RCC 7860 (cell line): ENCODE data around the gene RIPPLY1.

ENCODE experiments used
- DNase-seq: peaks from one replicate; pipeline ENCODE4 v3.0.0-alpha.2; 2015; ENCODE audit warnings: low spot score
- FAIRE-seq: peaks from 2 replicates; lab custom pipeline; 2012; peaks lifted over from hg19 to GRCh38; lab: Jason Lieb, UNC

The RIPPLY1 gene, protein sequence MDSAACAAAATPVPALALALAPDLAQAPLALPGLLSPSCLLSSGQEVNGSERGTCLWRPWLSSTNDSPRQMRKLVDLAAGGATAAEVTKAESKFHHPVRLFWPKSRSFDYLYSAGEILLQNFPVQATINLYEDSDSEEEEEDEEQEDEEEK

DNA sequence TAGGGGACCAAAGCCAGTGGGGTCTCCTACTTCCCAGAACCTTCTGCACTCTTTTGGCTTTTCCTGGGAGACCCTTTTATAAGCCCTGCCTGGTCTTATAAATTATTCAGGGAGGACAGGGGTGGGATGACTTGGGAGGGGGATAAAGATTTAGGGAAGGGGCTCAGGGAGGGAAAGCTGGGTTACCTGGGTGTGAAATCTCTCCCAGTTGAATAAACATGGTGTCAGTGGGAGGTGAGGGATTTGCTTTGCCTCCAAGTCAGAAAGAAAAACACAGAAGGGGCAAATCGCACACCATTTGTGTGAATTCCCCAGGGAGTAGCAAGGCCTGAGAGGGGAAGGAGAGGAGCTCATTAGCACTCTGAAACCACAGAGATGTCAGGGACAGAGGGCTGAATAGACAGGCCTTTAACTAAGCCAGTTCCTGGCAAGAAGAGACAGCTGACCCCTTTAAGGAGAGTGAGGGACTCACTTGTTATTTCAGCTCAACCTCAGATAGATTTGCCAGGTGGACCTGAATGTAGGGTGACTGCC lies at the start of gene RIPPLY1:
RIPPLY1 (minus strand) TSS at position 51 of the 534 bp plus-strand sequence. CDS start 54 bp downstream, outside the sequence.
- no peak for FAIRE-seq

DNA sequence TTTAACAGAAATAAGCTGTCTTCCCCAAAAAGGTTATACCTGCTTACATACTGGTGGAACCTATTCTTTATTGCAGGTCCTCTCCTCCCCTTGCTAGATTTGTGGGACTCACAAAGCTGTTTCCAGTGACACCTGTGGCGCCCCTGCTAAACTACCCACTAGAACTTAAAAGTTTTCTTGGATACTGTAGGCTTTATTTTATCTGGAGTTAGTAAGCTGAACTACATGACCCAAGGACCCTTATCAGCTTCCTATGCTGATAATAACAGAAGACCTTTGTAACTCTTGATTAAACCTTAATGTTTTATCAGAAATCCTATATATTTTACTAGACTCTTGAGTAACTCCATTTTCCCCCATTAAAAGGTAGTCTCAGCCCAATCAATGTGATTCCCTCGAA lies 49.4 kb upstream of the RIPPLY1 start:
- FAIRE-seq = no peak

More for the DNA sequence above, at the start of gene RIPPLY1:
- DNase-seq = no peak

DNA sequence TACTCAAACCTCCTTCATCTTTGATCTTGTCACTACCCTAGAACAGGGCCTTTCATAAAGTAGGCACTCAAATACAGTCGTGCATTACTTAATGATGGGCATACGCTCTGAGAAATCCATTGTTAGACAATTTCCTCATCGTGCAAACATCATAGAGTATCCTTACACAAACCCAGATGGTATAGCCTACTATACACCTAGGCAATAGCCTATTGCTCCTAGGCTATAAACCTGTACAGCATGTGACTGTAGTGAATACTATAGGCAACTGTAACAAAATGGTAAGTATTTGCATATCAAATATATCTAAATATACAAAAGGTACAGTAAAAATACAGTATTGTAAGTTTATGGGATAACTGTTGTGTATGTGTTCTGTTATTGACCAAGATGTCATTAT lies 48.9 kb upstream of the RIPPLY1 start:
- DNase-seq (no peak), FAIRE-seq (no peak)

More for the DNA sequence above, 49.4 kb upstream of the RIPPLY1 start:
- no peak for DNase-seq

DNA sequence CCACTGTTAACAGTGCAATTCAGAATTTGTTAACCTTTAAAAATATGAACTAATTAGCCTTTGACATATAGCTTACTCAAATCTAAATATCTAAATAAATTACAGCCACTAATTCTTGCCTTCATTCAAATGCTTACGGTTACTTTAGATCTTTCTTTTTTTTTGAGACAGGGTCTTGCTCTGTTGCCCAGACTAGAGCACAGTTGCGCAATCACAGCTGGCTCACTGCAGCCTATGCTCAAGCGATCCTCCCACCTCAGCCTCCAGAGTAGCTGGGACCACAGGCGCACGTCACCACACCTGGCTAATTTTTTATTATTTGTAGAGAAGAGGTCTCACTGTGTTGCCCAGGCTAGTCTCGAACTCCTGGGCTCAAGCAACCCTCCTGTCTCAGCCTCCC lies 48.1 kb upstream of the RIPPLY1 start:
- DNase-seq = no peak
- no peak for FAIRE-seq

DNA sequence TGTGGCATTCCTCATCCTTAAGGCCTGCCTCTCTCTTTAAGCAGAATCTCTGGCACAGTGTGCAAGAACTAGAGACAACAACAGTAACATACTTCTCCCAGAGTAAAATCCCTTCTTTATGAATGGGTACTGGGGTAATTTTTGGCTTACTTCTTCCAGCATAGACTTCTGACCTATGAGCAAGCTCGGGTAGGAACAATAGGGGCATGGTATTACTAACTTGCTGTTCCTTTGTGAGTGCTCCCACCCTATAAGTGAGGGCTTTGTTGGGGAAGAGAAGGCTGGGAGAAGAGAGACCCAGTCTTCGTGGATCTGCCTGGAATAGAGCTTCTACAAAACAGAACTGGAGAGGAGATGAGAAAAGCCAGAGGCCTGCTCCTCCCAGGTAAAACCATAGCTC lies 47.2 kb upstream of the RIPPLY1 start:
- FAIRE-seq (no peak), DNase-seq (no peak)

DNA sequence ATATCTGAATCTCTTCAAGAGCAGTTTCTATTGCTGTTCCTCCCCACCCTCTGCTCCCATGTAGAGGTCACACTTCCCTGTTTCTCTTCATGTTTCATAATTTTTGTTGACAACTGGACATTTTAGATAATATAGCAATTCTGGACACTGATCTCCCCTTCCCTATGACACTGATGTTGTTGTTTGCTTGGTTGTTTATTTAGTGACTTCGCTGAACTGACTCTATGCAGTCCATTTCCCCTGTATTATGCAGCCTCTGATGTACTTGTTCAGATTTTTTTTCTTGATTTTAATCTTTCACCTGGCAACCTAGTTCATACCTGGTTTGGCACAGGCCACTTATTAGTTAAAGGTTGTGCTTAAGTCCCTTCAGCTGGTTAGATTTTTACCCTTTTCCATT lies 46.2 kb upstream of the RIPPLY1 start:
- DNase-seq (no peak), FAIRE-seq (no peak)

DNA sequence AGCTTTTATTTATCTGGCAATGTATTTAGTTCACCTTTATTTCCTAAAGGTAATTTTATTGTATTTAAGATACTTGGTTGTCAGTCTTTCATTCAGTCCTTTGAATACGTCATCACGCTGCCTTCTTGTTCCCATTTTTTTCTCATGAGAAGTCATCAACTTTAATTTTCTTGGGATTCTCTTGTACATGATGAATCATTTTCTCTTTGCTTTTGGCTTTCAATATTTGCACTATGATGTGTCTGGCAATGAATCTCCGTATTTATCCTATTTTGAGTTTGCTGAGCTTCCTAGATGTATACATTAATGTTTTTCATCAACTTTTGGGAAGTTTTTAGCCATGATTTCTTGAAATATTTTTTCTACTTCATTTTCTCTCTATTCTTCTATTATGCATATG lies 45.5 kb upstream of the RIPPLY1 start:
- FAIRE-seq = no peak

DNA sequence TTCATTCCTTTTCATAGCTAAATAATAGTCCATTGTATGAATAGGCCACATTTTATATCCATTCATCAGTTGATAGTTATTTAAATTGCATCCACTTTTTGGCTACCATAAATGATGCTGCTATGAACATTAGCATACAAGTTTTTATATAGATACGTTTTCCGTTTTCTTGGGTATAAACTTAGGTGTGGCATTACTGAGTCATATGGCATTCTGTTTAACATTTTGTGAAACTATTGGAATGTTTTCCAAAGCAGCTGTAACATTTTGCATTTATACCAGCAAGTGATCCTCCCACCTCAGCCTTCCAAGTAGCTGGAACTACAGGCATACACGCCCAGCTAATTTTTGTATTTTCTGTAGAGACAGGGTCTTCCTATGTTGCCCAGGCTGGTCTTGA lies 43.3 kb upstream of the RIPPLY1 start:
- DNase-seq (no peak), FAIRE-seq (no peak)

More for the DNA sequence above, 45.5 kb upstream of the RIPPLY1 start:
- DNase-seq = peak; percentile 6

DNA sequence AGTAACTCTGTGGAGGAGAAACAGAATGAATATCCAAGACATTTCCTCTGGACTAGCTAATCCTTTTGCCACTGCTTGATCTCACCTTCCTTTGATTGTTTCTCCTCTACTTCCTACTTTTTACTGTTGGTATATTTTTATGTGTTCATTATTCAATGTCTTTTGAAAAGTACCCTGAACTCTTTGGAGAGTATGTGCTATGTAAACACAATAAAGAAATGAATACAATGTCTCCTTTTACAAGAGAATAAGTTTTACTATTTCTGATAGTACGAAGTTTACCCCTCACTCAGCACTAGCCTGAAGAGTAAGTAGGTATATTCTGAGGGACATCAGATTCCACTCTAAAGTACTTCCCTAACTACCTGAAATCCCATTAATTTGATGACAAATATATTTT lies 36.9 kb upstream of the RIPPLY1 start:
- no peak for DNase-seq

DNA sequence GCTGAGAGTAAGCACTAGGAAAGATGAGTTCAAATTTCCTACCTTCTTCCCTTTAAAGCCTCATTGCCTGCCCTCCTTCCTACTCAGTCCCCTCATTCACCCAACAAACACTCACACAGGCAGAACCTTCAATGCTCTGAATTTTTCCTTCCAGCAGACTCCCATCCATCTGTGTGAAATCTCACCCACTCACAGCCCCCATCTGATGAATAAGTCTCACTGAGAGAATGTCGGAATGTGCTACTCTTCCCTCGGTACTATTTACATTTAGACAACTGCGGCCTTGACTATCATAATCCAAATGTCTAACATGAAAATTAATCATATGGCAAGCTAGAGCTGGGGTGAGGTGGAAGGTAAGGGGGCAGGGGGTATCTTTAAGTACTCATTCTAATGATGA lies 36.4 kb upstream of the RIPPLY1 start:
- DNase-seq (no peak), FAIRE-seq (no peak)

More for the DNA sequence above, 36.9 kb upstream of the RIPPLY1 start:
- no peak for FAIRE-seq

DNA sequence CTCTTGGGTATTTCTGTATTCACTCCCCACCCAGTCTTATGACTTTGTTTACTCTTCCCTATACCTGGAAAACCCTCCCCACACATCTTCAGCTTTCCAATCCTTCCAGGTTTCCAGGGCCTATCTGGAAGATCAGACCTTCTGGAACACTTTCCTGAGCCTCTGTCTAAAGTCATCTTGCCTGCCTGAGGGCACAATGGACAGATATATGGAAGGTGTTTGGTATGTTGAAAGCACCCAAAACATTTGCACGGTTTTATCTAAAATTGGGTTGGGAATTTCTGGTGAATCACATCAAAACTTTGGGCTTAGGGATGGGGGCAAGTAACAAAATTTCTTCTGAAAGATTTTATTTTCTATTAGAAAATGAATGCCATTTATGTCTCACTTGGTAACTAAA lies 33.1 kb upstream of the RIPPLY1 start:
- DNase-seq (no peak), FAIRE-seq (no peak)

DNA sequence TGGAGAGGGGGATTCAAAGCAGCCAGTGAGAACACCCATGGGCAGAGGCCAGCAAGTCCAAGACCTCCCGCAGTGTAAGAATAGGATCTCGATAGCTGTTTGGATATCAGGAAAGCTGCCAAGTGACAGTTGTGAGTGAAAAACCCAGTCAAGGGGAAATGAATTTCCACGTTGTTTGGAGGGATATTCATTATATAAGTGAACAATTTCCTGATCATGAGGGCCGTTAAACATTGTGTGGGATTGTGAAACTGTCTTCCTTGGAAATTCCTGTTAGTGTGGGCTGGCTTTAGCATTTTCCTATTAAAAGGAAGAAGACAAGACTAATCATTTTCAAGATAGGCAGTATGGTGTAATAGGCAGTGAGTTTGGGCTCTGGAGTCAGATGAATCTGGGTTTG lies 32.0 kb upstream of the RIPPLY1 start:
- DNase-seq (peak; percentile 96), FAIRE-seq (peak; percentile 99)

DNA sequence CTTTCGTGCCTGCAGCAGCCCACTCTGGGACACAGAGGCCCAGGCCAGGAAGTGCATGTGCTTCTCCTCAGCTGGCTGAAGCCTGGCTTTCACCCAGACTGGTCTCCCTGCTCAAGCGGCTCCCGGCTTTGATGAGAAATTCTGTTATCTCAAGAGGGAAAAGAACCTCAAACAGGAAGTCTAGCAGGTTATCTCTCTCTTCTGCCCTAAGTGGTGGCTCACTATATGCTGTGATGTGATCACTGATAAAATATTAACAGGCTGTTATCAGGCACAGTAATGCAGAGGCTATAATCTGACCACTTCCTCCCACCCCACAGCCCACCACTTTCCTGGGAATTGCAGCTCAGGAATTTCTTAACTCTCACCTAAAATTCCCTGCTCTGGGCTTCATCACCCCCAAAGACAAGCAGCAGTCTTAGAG lies 30.4 kb upstream of the RIPPLY1 start:
- FAIRE-seq = peak; percentile 98

DNA sequence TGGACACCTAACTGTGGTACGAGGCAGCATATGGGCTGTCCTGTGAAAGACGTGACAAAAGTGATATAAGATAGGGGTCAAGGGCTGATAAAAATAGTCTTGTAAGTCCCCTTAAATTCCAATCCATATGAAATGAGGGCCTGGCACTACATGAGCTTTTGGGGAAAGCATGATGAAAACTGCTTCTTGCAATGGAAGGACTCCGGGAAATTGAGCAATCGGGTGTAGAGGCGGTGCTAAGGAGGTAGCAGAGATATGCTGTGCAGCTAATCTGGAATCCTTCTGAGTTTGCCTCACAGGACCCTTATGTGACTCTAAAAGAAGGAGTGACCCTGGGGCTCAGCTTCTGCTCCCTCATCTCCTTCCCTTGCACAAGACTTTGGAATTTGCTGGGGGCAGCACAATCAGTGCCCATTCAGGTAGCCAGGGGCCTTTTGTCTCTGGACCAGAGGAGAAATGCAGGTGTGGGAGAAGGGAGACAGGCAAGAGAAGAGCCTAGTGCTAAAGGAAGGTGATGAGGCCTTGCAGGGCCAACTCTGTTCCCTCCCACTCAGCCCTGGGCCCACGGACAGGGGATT lies 29.9 kb upstream of the RIPPLY1 start:
- FAIRE-seq = no peak
- peak; percentile 35 for DNase-seq

More for the DNA sequence above, 30.4 kb upstream of the RIPPLY1 start:
- peak; percentile 95 for DNase-seq

DNA sequence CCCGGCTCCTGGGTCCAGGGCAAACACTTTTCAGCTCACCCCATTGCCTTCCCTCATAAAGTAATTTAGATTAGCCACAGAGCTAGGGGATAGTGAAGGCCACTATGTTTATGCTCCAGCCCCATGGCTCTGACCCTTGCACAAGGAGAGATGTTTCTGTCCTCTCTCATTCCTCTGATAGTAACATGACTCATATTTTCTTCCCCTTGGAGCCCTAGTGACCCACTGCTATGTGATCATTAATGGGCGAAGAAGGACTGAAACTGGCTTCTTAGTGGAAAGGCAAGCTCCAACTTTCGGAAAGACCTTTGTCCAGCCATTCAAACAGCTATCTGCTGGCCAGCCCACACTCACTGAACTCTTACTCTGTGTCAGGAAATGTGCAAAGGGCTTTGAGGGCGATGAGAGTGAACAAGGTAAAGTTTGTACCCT lies 29.4 kb upstream of the RIPPLY1 start:
- peak; percentile 83 for FAIRE-seq
- peak; percentile 74 for DNase-seq

DNA sequence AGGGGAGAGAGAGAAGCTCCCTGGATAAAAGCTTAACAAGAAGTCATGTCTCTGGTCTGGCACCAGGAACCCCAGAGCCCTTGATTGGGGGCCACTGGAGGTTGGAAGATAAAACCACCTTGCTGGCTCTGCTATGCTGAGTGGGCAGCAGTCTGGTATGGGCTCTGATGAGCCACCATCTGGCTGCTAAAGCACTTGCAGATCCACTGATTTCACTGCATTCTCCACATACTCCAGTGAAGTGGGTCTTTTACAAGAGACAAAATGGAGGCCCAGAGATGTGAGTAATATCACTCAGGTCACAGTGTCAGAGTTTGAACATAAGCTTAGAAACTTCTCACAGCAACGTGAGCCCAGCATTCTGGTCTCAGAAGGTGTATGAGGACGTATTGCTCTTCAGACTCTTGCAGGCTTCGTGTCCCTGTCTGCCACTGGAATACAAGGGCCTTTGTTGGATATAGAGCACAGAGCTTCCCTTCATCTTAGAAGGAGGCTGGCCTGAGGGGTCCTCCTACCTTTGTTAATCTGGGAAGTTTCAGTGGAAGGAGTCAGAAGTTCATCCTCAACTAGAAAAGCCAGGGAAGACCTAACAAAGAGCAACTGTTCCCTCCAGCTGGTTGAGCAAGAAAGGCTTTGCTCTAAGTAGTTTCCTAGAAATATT lies 28.8 kb upstream of the RIPPLY1 start:
- FAIRE-seq = no peak
- DNase-seq = peak; percentile 11

DNA sequence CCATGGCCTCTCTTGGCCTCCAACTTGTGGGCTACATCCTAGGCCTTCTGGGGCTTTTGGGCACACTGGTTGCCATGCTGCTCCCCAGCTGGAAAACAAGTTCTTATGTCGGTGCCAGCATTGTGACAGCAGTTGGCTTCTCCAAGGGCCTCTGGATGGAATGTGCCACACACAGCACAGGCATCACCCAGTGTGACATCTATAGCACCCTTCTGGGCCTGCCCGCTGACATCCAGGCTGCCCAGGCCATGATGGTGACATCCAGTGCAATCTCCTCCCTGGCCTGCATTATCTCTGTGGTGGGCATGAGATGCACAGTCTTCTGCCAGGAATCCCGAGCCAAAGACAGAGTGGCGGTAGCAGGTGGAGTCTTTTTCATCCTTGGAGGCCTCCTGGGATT lies 25.1 kb upstream of the RIPPLY1 start:
- no peak for FAIRE-seq
- DNase-seq = no peak

DNA sequence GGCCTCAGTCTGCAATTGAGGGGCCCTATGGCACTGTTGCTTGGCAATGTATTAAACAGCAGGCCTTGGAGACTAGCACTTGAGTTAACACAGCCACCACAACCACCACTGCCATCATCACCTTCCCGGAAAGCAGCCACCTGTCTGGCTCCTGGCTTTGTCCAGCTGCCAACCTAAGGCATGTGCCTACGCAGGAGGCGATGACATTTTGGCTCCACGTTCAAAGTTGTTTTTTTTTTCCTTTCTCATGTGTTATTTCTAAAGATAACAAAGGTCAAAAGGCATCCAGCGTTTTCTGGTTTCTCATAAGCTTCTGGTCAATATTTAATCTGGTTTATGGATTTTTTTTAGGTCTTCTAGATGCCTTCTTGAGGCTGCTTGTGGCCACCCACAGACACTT lies 24.6 kb upstream of the RIPPLY1 start:
- FAIRE-seq (peak; percentile 88), DNase-seq (peak; percentile 54)

DNA sequence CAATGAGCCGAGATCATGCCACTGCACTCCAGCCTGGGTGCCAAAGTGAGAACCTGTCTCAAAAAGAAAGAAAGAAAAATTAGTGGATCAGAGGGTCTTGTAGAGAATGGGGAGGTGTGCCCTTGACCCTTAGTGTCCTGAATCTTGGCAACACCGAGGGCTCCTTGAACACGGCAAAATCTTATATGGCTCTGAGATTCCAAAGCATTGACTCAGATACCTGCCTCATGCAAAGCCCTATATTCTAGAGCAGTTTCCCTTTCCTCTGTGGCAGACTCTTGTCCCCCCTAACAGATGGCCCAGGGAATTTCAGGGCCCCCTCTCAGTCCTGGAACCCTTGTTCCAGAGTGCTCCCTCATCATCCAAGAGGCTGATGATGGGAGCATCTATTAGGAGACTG lies 23.9 kb upstream of the RIPPLY1 start:
- DNase-seq (no peak), FAIRE-seq (no peak)

DNA sequence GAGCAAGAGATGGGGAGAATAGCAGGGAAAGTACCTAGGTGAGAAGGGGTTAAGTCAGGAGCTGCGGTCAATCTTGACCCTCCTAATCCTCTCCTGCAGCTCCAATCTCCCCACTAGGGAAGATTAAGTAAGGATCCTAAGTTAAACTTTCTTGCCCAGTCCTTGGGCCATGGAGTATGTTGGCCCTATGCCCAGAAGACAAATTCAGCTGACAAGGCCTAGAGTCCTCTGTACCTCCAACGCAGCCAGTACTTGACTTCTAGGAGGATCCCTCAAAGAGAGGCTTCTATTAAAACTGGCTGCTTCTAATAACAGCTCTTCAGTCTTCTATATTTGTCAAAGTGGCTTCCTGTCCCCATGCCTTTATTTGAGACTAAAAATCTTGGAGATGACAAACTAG lies 18.5 kb upstream of the RIPPLY1 start:
- FAIRE-seq (no peak), DNase-seq (no peak)

DNA sequence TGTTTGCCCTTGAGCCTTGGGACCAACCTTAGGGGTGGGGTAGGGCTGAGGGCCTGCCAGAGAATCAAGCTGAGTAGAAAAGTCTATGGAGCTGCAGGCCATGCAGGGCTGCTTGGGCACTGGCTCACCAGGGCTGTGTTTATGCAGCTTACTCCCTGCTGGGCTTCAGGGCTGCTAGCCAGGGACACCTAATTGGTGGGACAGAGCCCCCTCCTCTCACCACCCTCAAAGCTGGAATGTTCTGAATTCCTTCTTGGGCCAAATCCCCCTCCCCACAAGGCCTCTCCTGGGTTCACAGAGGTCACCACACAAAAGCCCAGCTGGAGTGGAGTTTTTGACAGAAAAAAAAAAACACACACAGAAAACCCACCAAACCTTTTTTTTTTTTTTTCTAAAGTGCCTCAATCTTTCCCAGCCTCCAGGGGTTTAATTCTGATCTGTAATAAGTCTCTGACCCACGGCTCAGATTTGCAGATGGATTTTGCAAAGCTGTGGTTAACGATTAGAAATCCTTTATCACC lies 16.9 kb upstream of the RIPPLY1 start, which contains the start of gene CLDN2:
CLDN2 (plus strand) TSS at position 471 of the 521 bp plus-strand sequence. CDS start 7,827 bp downstream, outside the sequence.
- no peak for FAIRE-seq
- DNase-seq = no peak
